ENCODE measurements around the gene PAPPA2.

- no peak for TF ChIP-seq YY2 (tag by site-specific recombination; IDR thresholded peaks at IDR 0.05)
- TF ChIP-seq ZNF555 (tag by site-specific recombination; conservative IDR thresholded peaks at IDR 0.05), result no peak
- TF ChIP-seq, protein P1, sequence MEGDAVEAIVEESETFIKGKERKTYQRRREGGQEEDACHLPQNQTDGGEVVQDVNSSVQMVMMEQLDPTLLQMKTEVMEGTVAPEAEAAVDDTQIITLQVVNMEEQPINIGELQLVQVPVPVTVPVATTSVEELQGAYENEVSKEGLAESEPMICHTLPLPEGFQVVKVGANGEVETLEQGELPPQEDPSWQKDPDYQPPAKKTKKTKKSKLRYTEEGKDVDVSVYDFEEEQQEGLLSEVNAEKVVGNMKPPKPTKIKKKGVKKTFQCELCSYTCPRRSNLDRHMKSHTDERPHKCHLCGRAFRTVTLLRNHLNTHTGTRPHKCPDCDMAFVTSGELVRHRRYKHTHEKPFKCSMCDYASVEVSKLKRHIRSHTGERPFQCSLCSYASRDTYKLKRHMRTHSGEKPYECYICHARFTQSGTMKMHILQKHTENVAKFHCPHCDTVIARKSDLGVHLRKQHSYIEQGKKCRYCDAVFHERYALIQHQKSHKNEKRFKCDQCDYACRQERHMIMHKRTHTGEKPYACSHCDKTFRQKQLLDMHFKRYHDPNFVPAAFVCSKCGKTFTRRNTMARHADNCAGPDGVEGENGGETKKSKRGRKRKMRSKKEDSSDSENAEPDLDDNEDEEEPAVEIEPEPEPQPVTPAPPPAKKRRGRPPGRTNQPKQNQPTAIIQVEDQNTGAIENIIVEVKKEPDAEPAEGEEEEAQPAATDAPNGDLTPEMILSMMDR (tag by site-specific recombination; IDR thresholded peaks at IDR 0.05), result no peak
- no peak for TF ChIP-seq ZNF843 (tag by site-specific recombination; IDR thresholded peaks at IDR 0.05)
- TF ChIP-seq MZF1 (tag by site-specific recombination; IDR thresholded peaks at IDR 0.05; ENCODE audit: borderline replicate concordance), result no peak
These were observed 414.6 kb downstream of the PAPPA2 start for GRCh38 chr1:176877557-176877956.
